Trophoblast cell (in vitro differentiated cells and primary cell): ENCODE results near the gene AFMID.

Source experiments
- DNase-seq, 2 donors: peaks; one replicate each; pipeline ENCODE4 v3.0.0-alpha.2; 2016
- H2AFZ ChIP-seq: 2 replicates; pipeline ENCODE4 v1.6.1; 2013; ENCODE audit warnings: low read length, moderate library complexity, mild to moderate bottlenecking; ENCODE audit not compliant: insufficient read depth, poor library complexity
- H2AK5ac ChIP-seq: 2 replicates; pipeline ENCODE4 v1.6.1; 2013; ENCODE audit warnings: mild to moderate bottlenecking, low read length
- H2BK120ac ChIP-seq: 2 replicates; pipeline ENCODE4 v1.6.1; 2013; ENCODE audit warnings: low read length, mild to moderate bottlenecking, moderate library complexity; ENCODE audit not compliant: insufficient read depth, poor library complexity
- H2BK12ac ChIP-seq: 2 replicates; pipeline ENCODE4 v1.6.1; 2013; ENCODE audit warnings: mild to moderate bottlenecking, low read length, moderate library complexity
- H2BK5ac ChIP-seq: 2 replicates; pipeline ENCODE4 v1.6.1; 2013; ENCODE audit warnings: low read length, low read depth, moderate library complexity, mild to moderate bottlenecking; ENCODE audit not compliant: poor library complexity
- H3K14ac ChIP-seq: 2 replicates; pipeline ENCODE4 v1.6.1; 2013; ENCODE audit warnings: mild to moderate bottlenecking, low read length
- H3K18ac ChIP-seq: 2 replicates; pipeline ENCODE4 v1.6.1; 2013; ENCODE audit warnings: mild to moderate bottlenecking, low read length
- H3K23ac ChIP-seq: 2 replicates; pipeline ENCODE4 v1.6.1; 2013; ENCODE audit warnings: low read length
- H3K27ac ChIP-seq: 2 replicates; pipeline ENCODE4 v1.5.1; 2013; ENCODE audit warnings: low read depth, mild to moderate bottlenecking, inconsistent platforms, low read length, moderate library complexity
- H3K27me3 ChIP-seq: 2 replicates; pipeline ENCODE4 v1.6.1; 2013; ENCODE audit warnings: inconsistent platforms, mild to moderate bottlenecking, low read length, moderate library complexity; ENCODE audit not compliant: insufficient read depth
- H3K36me3 ChIP-seq, 2 experiments: 1 replicate in 1 of 2; 2 replicates in 1 of 2; pipeline ENCODE4 v1.6.1; 2013; ENCODE audit warnings: low read length in 2 of 2, mild to moderate bottlenecking in 2 of 2, moderate library complexity in 1 of 2; ENCODE audit not compliant: insufficient read depth in 2 of 2, control insufficient read depth in 1 of 2
- H3K4ac ChIP-seq: 2 replicates; pipeline ENCODE4 v1.6.1; 2013; ENCODE audit warnings: low read depth, mild to moderate bottlenecking, low read length, moderate library complexity
- H3K4me1 ChIP-seq, 2 experiments: 1 replicate in 1 of 2; 2 replicates in 1 of 2; pipeline ENCODE4 v1.6.1; 2013; ENCODE audit warnings: low read length in 2 of 2, mild to moderate bottlenecking in 2 of 2, moderate library complexity in 1 of 2; ENCODE audit not compliant: insufficient read depth in 2 of 2, control insufficient read depth in 1 of 2
- H3K4me2 ChIP-seq: 2 replicates; pipeline ENCODE4 v1.6.1; 2013; ENCODE audit warnings: inconsistent platforms, mild to moderate bottlenecking, low read length, moderate library complexity
- H3K4me3 ChIP-seq: 2 replicates; pipeline ENCODE4 v1.5.1; 2013; ENCODE audit warnings: mild to moderate bottlenecking, low read depth, low read length, inconsistent platforms
- H3K79me1 ChIP-seq: one replicate; pipeline ENCODE4 v1.6.1; 2013; ENCODE audit warnings: low read length
- H3K79me2 ChIP-seq: 2 replicates; pipeline ENCODE4 v1.6.1; 2013; ENCODE audit warnings: low read length, mild to moderate bottlenecking; ENCODE audit not compliant: control insufficient read depth, insufficient read depth, poor library complexity
- H3K9ac ChIP-seq: 2 replicates; pipeline ENCODE4 v1.6.1; 2013; ENCODE audit warnings: mild to moderate bottlenecking, low read length
- H3K9me3 ChIP-seq: 2 replicates; pipeline ENCODE4 v1.6.1; 2013; ENCODE audit warnings: low read depth, mild to moderate bottlenecking, control low read depth, inconsistent platforms, low read length; ENCODE audit not compliant: insufficient read depth
- H4K12ac ChIP-seq: 2 replicates; pipeline ENCODE4 v1.6.1; 2013; ENCODE audit warnings: low read depth, mild to moderate bottlenecking, low read length, moderate library complexity
- H4K8ac ChIP-seq: 2 replicates; pipeline ENCODE4 v1.6.1; 2013; ENCODE audit warnings: low read depth, mild to moderate bottlenecking, low read length, moderate library complexity
- H4K91ac ChIP-seq: one replicate; pipeline ENCODE4 v1.6.1; 2013; ENCODE audit warnings: low read depth, mild to moderate bottlenecking, low read length, moderate library complexity
- WGBS: extraction: QIAGEN DNeasy Blood & Tissue Kit; methylation state at CpG from one replicate; pipeline ENCODE4 v1.1.7; 2013; ENCODE audit warnings: missing lambda C conversion rate; ENCODE audit not compliant: insufficient read length, insufficient coverage; ENCODE audit errors: extremely low coverage; 5-methylcytosine and 5-hydroxymethylcytosine counted together

AFMID gene

DNA sequence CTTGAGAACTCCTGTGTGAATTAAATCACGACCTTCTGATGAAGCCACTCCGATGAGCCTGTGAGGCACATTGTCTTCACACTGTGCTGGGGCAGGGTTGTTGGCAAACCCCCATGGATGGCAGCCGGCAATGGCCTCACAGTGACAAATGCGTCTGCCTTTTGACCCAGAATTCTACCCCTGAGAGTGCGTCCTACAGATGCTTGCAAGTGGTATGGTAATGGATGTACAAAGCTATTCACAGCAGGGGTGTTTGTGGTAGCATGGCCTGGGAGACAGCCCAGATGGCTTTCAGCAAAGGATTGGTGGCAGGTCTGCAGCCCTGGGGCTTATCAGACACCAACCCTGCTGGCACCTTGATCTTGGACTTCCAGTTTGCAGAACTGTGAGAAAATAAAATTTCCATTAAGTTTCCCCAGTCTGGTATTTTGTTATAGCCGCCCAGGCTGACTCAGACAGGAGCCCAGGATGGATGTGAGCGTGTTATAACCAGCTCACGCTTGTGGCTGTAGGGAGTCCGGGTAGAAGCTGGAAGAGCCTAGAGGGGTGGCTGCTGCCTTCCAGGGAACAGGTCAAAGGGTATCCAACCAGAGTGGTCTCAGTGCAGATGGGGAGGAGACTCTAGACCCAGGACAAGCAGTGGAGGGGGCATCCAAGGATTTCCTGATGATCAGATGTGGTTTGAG lies 10.1 kb downstream of the AFMID start:
- Histone ChIP-seq H3K14ac (no peak overlapping the region), H3K18ac (no peak overlapping the region), H3K23ac (no peak overlapping the region), H2BK12ac (no peak overlapping the region), H4K8ac (no peak overlapping the region), H2AK5ac (no peak overlapping the region), H2BK120ac (no peak overlapping the region), H3K4me3 (no peak overlapping the region), H4K12ac (no peak overlapping the region), H3K79me2 (no peaks in the 10 kb centered on the region), H3K4me1 (peaks cover 12 to 13% of the 10 kb centered on the region in 2 experiments), H3K9ac (no peak overlapping the region), H3K4me2 (no peak overlapping the region), H3K36me3 (peaks cover 2% of the 10 kb centered on the region in 2 experiments), H4K91ac (no peak overlapping the region), H3K4ac (no peak overlapping the region), H3K79me1 (peaks cover 4% of the 10 kb centered on the region), H2BK5ac (no peak overlapping the region), H2AFZ (no peak overlapping the region), H3K27ac (no peak overlapping the region), H3K27me3 (no peaks in the 10 kb centered on the region), H3K9me3 (no peaks in the 10 kb centered on the region)
- no CpG with 5 or more reads among the region's 9 CpGs for WGBS
- peak; percentile 21 to 38 for DNase-seq

DNA sequence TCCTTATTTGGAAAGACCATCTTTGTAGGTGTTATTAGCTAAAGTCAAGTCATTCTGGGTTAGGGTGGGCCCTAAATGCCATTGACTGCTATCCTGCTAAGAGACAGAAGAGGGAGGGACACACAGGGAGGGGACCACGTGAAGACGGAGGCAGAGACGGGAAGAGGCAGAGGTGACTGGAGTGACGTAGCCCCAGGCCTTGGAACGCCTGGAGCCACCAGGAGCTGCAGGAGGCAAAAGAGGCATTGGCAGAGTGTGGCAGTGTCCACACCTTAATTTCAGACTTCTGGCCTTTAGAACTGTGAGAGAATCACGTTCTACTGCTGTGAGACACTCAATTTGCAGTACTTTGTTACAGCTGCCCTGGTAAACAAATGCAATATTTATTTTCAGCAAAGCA lies 13.3 kb downstream of the AFMID start:
- Histone ChIP-seq H2BK12ac (no peak overlapping the region), H3K4ac (no peak overlapping the region), H3K14ac (no peak overlapping the region), H3K4me3 (no peak overlapping the region), H3K18ac (no peak overlapping the region), H3K27ac (no peak overlapping the region), H3K9me3 (peaks cover 4% of the 10 kb centered on the region), H3K4me1 (peaks cover 12 to 13% of the 10 kb centered on the region in 2 experiments), H3K79me1 (peaks cover 4% of the 10 kb centered on the region), H2BK120ac (no peak overlapping the region), H2AFZ (no peak overlapping the region), H3K23ac (no peak overlapping the region), H3K79me2 (no peaks in the 10 kb centered on the region), H3K36me3 (peaks cover 3 to 10% of the 10 kb centered on the region in 2 experiments), H3K27me3 (no peaks in the 10 kb centered on the region), H4K91ac (no peak overlapping the region), H4K12ac (no peak overlapping the region), H4K8ac (no peak overlapping the region), H2AK5ac (no peak overlapping the region), H2BK5ac (no peak overlapping the region), H3K9ac (no peak overlapping the region), H3K4me2 (no peak overlapping the region)
- DNase-seq, result no peak
- no CpG with 5 or more reads among the region's 6 CpGs for WGBS

DNA sequence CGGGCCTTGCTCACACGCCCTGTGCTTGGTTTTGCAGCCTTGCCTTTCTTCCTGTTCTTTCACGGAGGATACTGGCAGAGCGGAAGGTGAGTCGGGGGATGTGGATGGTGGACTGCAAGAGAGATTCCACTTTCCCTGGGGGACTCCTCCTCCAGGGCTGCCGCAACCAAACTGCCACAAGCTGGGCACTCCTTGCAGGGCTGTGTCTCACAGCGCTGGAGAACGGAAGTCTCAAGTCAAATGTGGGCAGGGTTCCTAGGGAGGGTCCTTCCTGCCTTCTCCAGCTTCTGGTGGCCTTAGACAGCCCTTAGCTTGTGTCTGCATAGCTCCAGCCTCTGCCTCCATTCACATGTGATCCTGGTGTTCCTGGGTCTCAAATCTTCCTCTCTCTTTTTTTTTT lies 15.5 kb downstream of the AFMID start:
- no peak for DNase-seq
- no peak overlapping the region for H2AK5ac ChIP-seq
- H4K91ac ChIP-seq, result no peak overlapping the region
- H2BK12ac ChIP-seq, result no peak overlapping the region
- no peak overlapping the region for H3K23ac ChIP-seq
- peaks cover 4% of the 10 kb centered on the region for H3K9me3 ChIP-seq
- H3K4me2 ChIP-seq, result no peak overlapping the region
- H3K4me1 ChIP-seq, result peaks cover 12% of the 10 kb centered on the region in 2 experiments
- no peak overlapping the region for H3K18ac ChIP-seq
- no peak overlapping the region for H2AFZ ChIP-seq
- no peaks in the 10 kb centered on the region for H3K27me3 ChIP-seq
- no peaks in the 10 kb centered on the region for H3K79me2 ChIP-seq
- H3K4ac ChIP-seq, result no peak overlapping the region
- peaks cover 3 to 10% of the 10 kb centered on the region in 2 experiments for H3K36me3 ChIP-seq
- no peak overlapping the region for H4K12ac ChIP-seq
- H2BK120ac ChIP-seq, result no peak overlapping the region
- H3K9ac ChIP-seq, result no peak overlapping the region
- no peak overlapping the region for H3K27ac ChIP-seq
- H2BK5ac ChIP-seq, result no peak overlapping the region
- H3K14ac ChIP-seq, result no peak overlapping the region
- no peak overlapping the region for H4K8ac ChIP-seq
- peaks cover 4% of the 10 kb centered on the region for H3K79me1 ChIP-seq
- WGBS, result no CpG with 5 or more reads among the region's 8 CpGs
- H3K4me3 ChIP-seq, result no peak overlapping the region

DNA sequence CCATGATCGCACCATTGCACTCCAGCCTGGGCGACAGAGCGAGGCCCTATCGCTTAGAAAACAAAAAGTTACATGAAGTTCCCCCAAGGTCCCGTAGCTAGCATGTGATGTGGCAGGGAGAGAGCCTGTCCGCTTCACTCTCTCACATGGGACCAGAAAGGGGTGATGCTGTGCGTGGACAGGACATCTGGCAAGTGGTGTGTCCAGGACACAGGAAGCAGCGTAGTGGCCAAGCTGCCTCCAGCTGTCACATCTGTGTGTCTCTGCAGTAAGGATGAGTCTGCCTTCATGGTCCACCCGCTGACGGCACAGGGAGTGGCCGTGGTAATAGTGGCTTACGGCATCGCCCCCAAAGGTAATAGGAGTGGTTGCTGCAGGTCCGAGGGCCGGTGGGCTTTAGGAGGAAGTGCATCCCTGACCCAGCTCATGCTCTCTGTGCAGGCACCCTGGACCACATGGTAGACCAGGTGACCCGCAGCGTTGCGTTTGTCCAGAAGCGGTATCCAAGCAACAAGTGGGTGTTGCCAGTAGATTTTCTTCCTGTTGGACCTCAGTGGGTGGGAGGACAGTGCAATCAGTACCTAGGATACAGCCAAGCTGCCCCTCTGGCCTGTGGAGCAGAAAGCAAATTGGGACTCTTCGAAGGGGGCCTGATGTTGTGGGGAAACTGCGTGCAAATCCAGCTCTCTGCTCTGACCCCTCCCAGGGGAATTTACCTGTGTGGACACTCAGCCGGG lies 17.4 kb downstream of the AFMID start:
- Histone ChIP-seq H2BK120ac (no peak overlapping the region), H3K36me3 (peaks cover 3 to 10% of the 10 kb centered on the region in 2 experiments), H4K12ac (no peak overlapping the region), H3K27ac (no peak overlapping the region), H3K79me2 (no peaks in the 10 kb centered on the region), H2BK12ac (no peak overlapping the region), H3K27me3 (no peaks in the 10 kb centered on the region), H2BK5ac (no peak overlapping the region), H3K79me1 (peaks cover 2% of the 10 kb centered on the region), H4K91ac (no peak overlapping the region), H3K4ac (no peak overlapping the region), H3K4me1 (peaks cover 2 to 3% of the 10 kb centered on the region in 2 experiments), H2AFZ (no peak overlapping the region), H4K8ac (no peak overlapping the region), H3K4me3 (no peak overlapping the region), H3K4me2 (no peak overlapping the region), H3K23ac (no peak overlapping the region), H3K9me3 (peaks cover 4% of the 10 kb centered on the region), H2AK5ac (no peak overlapping the region), H3K9ac (no peak overlapping the region), H3K14ac (no peak overlapping the region), H3K18ac (no peak overlapping the region)
- no peak for DNase-seq
- no CpG with 5 or more reads among the region's 22 CpGs for WGBS
